K562 (cell line): Measurements from ENCODE around the gene FAM89B. TPM values are rescaled to one million over a fixed set of nuclear protein-coding genes. Genes with fewer than 3 reads are reported as not detected.

ENCODE experiments used
- AFF4 ChIP-seq: sonication (generic); formaldehyde crosslinking; IDR thresholded peaks from 2 replicates; pipeline ENCODE4 v1.8.0; 2023; ENCODE audit warnings: mild to moderate bottlenecking, missing genetic modification reagents
- EHMT2 ChIP-seq: fragments of 450-650 bp; IDR thresholded peaks from 2 replicates; pipeline ENCODE4 v1.6.1; 2018; ENCODE audit warnings: antibody characterized with exemption
- HMGN3 ChIP-seq: IDR thresholded peaks from 2 replicates; pipeline ENCODE4 v1.6.1; 2011; ENCODE audit warnings: borderline replicate concordance, low read depth, mild to moderate bottlenecking, mixed read lengths, low read length; ENCODE audit not compliant: insufficient read length; ENCODE audit errors: extremely low read depth
- L3MBTL2 ChIP-seq: fragments of 450-650 bp; IDR thresholded peaks from 2 replicates; pipeline ENCODE4 v1.6.1; 2016; ENCODE audit warnings: mild to moderate bottlenecking, moderate library complexity
- PHB2 ChIP-seq: fragments of 450-650 bp; IDR thresholded peaks from 2 replicates; pipeline ENCODE4 v1.6.1; 2017; ENCODE audit warnings: low read depth
- PRMT5 ChIP-seq: sonication (generic); formaldehyde crosslinking; IDR thresholded peaks from 2 replicates; pipeline ENCODE4 v1.5.0; 2020; ENCODE audit warnings: missing genetic modification reagents
- RFX1 ChIP-seq: fragments of 450-650 bp; IDR thresholded peaks from 2 replicates; pipeline ENCODE4 v1.6.1; 2016; ENCODE audit warnings: mild to moderate bottlenecking, moderate library complexity
- RUNX1 ChIP-seq: sonication (generic); IDR thresholded peaks from 2 replicates; pipeline ENCODE4 v1.6.1; 2016; ENCODE audit warnings: antibody characterized with exemption, low read depth
- WHSC1 ChIP-seq: IDR thresholded peaks from one replicate; pipeline ENCODE4 v1.6.1; 2012; ENCODE audit warnings: low read length, control low read depth, inconsistent platforms
- ZBTB7A ChIP-seq: IDR thresholded peaks from 2 replicates; pipeline ENCODE4 v1.6.1; 2011; ENCODE audit warnings: low read depth, mild to moderate bottlenecking, low read length, moderate library complexity, borderline replicate concordance; ENCODE audit not compliant: control insufficient read depth
- ZNF175 ChIP-seq: fragments of 200-800 bp; sonication (Bioruptor generic); IDR thresholded peaks from 2 replicates; pipeline ENCODE4 v1.6.1; 2016; ENCODE audit warnings: low read depth, mild to moderate bottlenecking, missing genetic modification characterization, missing compliant biosample characterization
- ZNF197 ChIP-seq: fragments of 200-800 bp; sonication (Bioruptor generic); IDR thresholded peaks from 2 replicates; pipeline ENCODE4 v1.6.1; 2016; ENCODE audit warnings: low read depth, missing genetic modification characterization, missing compliant biosample characterization
- ZNF445 ChIP-seq: fragments of 250-450 bp; sonication (Bioruptor Pico); IDR thresholded peaks from 2 replicates; pipeline ENCODE4 v1.4.0; 2020; ENCODE audit warnings: low read depth, mild to moderate bottlenecking, moderate library complexity
- ZNF57 ChIP-seq: fragments of 450-650 bp; formaldehyde crosslinking; IDR thresholded peaks from 2 replicates; pipeline ENCODE4 v1.4.0; 2020; ENCODE audit warnings: mild to moderate bottlenecking, moderate library complexity
- polyA plus RNA-seq, 8 experiments: library from polyadenylated mRNA; depleted of rRNA in 4 of 8; stranded (reverse) in 5 of 8; unstranded in 3 of 8; fragments of >200 nt; fragmentation: Nextera tagmentation in 2 of 8; fragmentation: Illumina TruSeq in 1 of 8; extraction: Ambion mirVana in 2 of 8; extraction: Trizol in 1 of 8; gene quantifications; 2 replicates each; pipeline versions ENCODE4 v1.2.1 to v1.2.3, GENCODE V29; 2011 to 2014; ENCODE audit warnings: inconsistent platforms in 1 of 8, missing spikeins in 1 of 8
- total RNA-seq, 7 experiments: library from RNA; depleted of rRNA in 6 of 7; stranded (reverse); fragments of >200 nt in 6 of 7; fragmentation: Illumina TruSeq in 2 of 7; extraction: Trizol in 2 of 7; gene quantifications; 2 replicates each; pipeline versions ENCODE4 v1.2.1 to v1.2.3, GENCODE V29; 2011 to 2021; ENCODE audit warnings: low replicate concordance in 1 of 7
- TF ChIP-seq, protein P1 (sequence below): fragments of 250-450 bp; sonication (Bioruptor Pico); IDR thresholded peaks from 2 replicates; pipeline ENCODE4 v1.4.0; 2020; ENCODE audit warnings: mild to moderate bottlenecking, moderate library complexity, borderline replicate concordance

FAM89B gene
- total and polyA plus RNA-seq, 9 of the 15 experiments (the other 6 are each of a cell fraction or from before 2014, with no cell fraction given), result 0.32 to 27.6 (median 11.9) TPM

DNA sequence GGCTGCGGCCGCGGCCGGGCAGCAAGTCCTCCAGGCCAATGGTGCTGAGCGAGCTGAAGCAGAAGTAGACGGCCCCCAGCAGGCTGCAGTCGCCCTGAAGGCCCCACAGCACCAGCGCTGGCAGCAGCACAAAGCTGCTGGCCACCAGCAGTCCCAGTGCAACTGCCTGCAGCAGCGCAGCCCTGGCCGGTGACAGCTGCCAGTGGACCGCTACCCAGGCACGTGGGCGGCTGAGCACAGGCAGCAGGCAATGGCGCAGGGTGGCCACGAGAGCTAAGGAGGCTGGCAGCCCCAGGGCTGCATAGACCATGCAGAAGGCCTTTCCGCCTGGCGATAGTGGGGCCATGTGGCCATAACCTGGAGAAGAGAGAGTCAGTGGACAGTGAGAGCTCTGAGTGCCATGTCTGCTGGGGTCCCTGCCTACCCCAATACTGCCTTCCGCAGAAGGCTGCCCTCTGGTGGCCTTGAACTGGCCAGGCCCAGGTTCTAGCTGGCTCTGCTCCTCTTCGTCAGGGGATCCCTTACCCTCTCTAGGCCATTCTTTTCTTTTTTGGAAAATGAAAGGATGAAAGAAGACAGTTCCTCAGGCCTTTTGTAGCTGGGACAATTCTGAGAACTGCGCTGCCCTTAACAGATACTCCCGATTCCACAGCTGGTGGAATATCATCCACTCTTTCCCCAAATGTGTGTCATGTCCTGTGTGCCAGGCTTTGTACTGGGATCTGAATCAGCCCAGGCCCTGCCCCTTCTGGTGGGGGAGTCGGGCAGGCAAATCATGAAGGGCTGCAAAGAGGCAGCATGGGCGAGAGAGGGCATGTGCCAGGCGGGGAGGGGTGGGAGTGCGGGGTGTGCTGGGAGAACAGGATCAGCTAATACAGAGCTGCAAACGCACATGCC lies 21.4 kb downstream of the FAM89B start (continued):
- TF ChIP-seq ZNF175 (CRISPR knock-in tag), result no peak
- no peak for TF ChIP-seq PHB2
- TF ChIP-seq ZNF57 (CRISPR knock-in tag), result no peak
- TF ChIP-seq L3MBTL2, result no peak
- no peak for TF ChIP-seq EHMT2
- TF ChIP-seq ZNF445 (CRISPR knock-in tag), result no peak
- peak; percentile 64; the same call in 1 of the 2 replicates for TF ChIP-seq ZBTB7A
- TF ChIP-seq HMGN3, result no peak
- TF ChIP-seq RFX1, result no peak
- TF ChIP-seq, protein P1, sequence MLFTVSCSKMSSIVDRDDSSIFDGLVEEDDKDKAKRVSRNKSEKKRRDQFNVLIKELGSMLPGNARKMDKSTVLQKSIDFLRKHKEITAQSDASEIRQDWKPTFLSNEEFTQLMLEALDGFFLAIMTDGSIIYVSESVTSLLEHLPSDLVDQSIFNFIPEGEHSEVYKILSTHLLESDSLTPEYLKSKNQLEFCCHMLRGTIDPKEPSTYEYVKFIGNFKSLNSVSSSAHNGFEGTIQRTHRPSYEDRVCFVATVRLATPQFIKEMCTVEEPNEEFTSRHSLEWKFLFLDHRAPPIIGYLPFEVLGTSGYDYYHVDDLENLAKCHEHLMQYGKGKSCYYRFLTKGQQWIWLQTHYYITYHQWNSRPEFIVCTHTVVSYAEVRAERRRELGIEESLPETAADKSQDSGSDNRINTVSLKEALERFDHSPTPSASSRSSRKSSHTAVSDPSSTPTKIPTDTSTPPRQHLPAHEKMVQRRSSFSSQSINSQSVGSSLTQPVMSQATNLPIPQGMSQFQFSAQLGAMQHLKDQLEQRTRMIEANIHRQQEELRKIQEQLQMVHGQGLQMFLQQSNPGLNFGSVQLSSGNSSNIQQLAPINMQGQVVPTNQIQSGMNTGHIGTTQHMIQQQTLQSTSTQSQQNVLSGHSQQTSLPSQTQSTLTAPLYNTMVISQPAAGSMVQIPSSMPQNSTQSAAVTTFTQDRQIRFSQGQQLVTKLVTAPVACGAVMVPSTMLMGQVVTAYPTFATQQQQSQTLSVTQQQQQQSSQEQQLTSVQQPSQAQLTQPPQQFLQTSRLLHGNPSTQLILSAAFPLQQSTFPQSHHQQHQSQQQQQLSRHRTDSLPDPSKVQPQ (CRISPR knock-in tag), result no peak
- TF ChIP-seq RUNX1, result no peak
- no peak for TF ChIP-seq AFF4 (CRISPR knock-in tag)
- no peak for TF ChIP-seq WHSC1
- no peak for TF ChIP-seq ZNF197 (CRISPR knock-in tag)
- TF ChIP-seq PRMT5 (CRISPR knock-in tag), result no peak
